ENCODE results near the gene FAP.

- TF ChIP-seq CTCF (conservative IDR thresholded peaks at IDR 0.05; ENCODE audit: low read depth, low read length) (no peak), EZH2phosphoT487 (IDR thresholded peaks at IDR 0.05; ENCODE audit: borderline replicate concordance, low read length) (no peak), EZH2 (IDR thresholded peaks at IDR 0.05; ENCODE audit: low read length, unreplicated experiment) (no peak)
Observed at GRCh38 chr2:162232027-162232426, 11.2 kb downstream of the FAP start.
